ENCODE measurements around the gene SLC8A1. TPM values are rescaled to one million over a fixed set of nuclear protein-coding genes. Genes with fewer than 3 reads are reported as not detected.

The SLC8A1 gene
- total RNA-seq, 1 experiment from 2014 or later, result 0.43 TPM

- no TSS peak for BruUV-seq (replicated peaks)
- H3K36me3 ChIP-seq (ENCODE audit: control insufficient read depth, insufficient read depth, low read length), result no peaks in the 10 kb centered on the region
- H3K4me1 Mint-ChIP-seq (ENCODE audit: low read depth, unreplicated experiment), result peaks cover 6% of the 10 kb centered on the region
- intact Hi-C loops (cut with micrococcal nuclease; ENCODE audit: unreplicated experiment), result no loop called here
- no peaks in the 10 kb centered on the region for H3K27me3 Mint-ChIP-seq (ENCODE audit: insufficient read depth, unreplicated experiment)
- H3K27ac Mint-ChIP-seq (ENCODE audit: unreplicated experiment), result no peak overlapping the region
- H3K4me1 ChIP-seq, result no peaks in the 10 kb centered on the region
- no peaks in the 10 kb centered on the region for H3K36me3 Mint-ChIP-seq (ENCODE audit: insufficient read depth, unreplicated experiment)
- H3K9me3 Mint-ChIP-seq (ENCODE audit: unreplicated experiment), result no peaks in the 10 kb centered on the region
- ChIA-PET POLR2A (no interaction called here), CTCF (no interaction called here)
- no peak overlapping the region for H3K4me3 Mint-ChIP-seq (ENCODE audit: unreplicated experiment)
- H3K4me3 ChIP-seq (ENCODE audit: low read depth, low read length), result no peak overlapping the region
- TF ChIP-seq CTCF (IDR thresholded peaks at IDR 0.05; ENCODE audit: insufficient read depth in 1 of 2, low read depth in 1 of 2, low read length in 1 of 2, severe bottlenecking in 1 of 2, unreplicated experiment in 1 of 2), result no peak
- H3K27me3 ChIP-seq (replicated peaks; ENCODE audit: control insufficient read depth, insufficient read depth, low read length), result no peaks in the 10 kb centered on the region
- no peak for DNase-seq
- H3K9me3 ChIP-seq, result no peaks in the 10 kb centered on the region
Observed at GRCh38 chr2:40430776-40431599, 20.9 kb downstream of the SLC8A1 start.

DNA sequence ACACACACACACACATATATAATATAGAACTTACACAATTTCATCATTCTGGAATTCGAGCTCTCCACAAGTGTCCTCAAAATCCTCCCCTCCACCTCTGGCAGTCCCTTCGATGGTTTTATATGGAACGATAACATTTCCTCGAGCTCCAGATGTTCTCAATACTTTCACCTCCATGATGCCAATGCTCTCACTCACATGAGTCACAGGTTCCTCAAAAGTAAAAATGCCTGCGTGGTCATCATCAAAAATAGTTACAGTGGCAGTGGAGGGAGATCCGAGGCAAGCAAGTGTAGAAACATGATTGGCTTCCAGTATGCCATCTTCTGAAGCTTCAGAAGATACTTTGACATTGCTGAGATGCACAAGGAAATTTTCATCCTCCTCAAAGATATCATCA is 23.5 kb downstream of the SLC8A1 start:
- Mint-ChIP-seq H3K4me3 (ENCODE audit: unreplicated experiment) (no peak overlapping the region), H3K36me3 (ENCODE audit: insufficient read depth, unreplicated experiment) (no peaks in the 10 kb centered on the region), H3K4me1 (ENCODE audit: low read depth, unreplicated experiment) (no peaks in the 10 kb centered on the region), H3K27me3 (ENCODE audit: insufficient read depth, unreplicated experiment) (no peaks in the 10 kb centered on the region), H3K27ac (ENCODE audit: unreplicated experiment) (no peak overlapping the region), H3K9me3 (ENCODE audit: unreplicated experiment) (no peaks in the 10 kb centered on the region)
- no TSS peak for BruUV-seq (replicated peaks)
- Histone ChIP-seq H3K9me3 (no peaks in the 10 kb centered on the region), H3K36me3 (ENCODE audit: control insufficient read depth, insufficient read depth, low read length) (no peaks in the 10 kb centered on the region), H3K27me3 (replicated peaks; ENCODE audit: control insufficient read depth, insufficient read depth, low read length) (no peaks in the 10 kb centered on the region), H3K4me1 (no peaks in the 10 kb centered on the region), H3K4me3 (ENCODE audit: low read depth, low read length) (no peak overlapping the region)
- no peak for TF ChIP-seq CTCF (IDR thresholded peaks at IDR 0.05; ENCODE audit: insufficient read depth in 1 of 2, low read depth in 1 of 2, low read length in 1 of 2, severe bottlenecking in 1 of 2, unreplicated experiment in 1 of 2)
- CTCF ChIA-PET, result no interaction called here
- DNase-seq, result no peak
- POLR2A ChIA-PET, result no interaction called here
- intact Hi-C loops (cut with micrococcal nuclease; ENCODE audit: unreplicated experiment), result no loop called here

DNA sequence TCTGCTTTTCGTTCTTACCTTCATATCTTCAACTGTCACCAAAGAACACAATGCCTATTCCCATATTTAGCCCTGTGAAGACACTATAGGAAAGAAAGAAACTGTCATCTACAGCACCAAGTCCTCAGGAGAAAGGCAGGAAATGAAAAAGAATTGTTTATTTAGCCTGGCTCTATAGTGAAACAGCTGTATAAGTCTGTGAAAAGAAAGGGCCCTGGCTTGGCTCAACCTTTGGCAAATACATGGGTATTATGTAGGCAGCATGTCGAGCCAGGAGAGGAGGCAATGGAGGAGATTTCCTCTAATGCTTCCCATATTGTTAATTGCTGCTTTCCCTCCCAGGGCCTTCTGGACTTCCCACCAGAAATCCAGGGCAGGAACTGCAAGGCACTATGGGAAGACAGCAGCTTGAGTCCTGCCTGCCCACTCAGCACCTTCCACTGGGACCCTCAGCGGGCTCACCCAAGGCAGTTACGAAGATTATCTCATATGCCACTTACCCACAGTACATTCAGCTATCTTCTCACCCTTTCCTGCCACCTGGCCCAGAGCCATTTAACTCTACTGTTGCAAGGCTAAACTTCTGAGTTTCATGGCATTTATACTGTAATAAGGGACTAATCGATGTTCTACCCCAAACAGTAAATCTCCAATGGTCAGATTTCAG is 30.1 kb downstream of the SLC8A1 start:
- H3K9me3 Mint-ChIP-seq (ENCODE audit: unreplicated experiment), result no peaks in the 10 kb centered on the region
- H3K4me1 Mint-ChIP-seq (ENCODE audit: low read depth, unreplicated experiment), result no peaks in the 10 kb centered on the region
- DNase-seq, result no peak
- ChIA-PET CTCF (no interaction called here), POLR2A (no interaction called here)
- no peaks in the 10 kb centered on the region for H3K27me3 Mint-ChIP-seq (ENCODE audit: insufficient read depth, unreplicated experiment)
- Histone ChIP-seq H3K4me1 (no peaks in the 10 kb centered on the region), H3K36me3 (ENCODE audit: control insufficient read depth, insufficient read depth, low read length) (no peaks in the 10 kb centered on the region), H3K4me3 (ENCODE audit: low read depth, low read length) (no peak overlapping the region), H3K27me3 (replicated peaks; ENCODE audit: control insufficient read depth, insufficient read depth, low read length) (no peaks in the 10 kb centered on the region), H3K9me3 (no peaks in the 10 kb centered on the region)
- no peaks in the 10 kb centered on the region for H3K36me3 Mint-ChIP-seq (ENCODE audit: insufficient read depth, unreplicated experiment)
- intact Hi-C loops (cut with micrococcal nuclease; ENCODE audit: unreplicated experiment), result no loop called here
- TF ChIP-seq CTCF (IDR thresholded peaks at IDR 0.05; ENCODE audit: insufficient read depth in 1 of 2, low read depth in 1 of 2, low read length in 1 of 2, severe bottlenecking in 1 of 2, unreplicated experiment in 1 of 2), result no peak
- no TSS peak for BruUV-seq (replicated peaks)
- H3K4me3 Mint-ChIP-seq (ENCODE audit: unreplicated experiment), result no peak overlapping the region
- no peak overlapping the region for H3K27ac Mint-ChIP-seq (ENCODE audit: unreplicated experiment)

All from Caco-2 (cell line).